Activated T-cell treated with anti-CD3 and anti-CD28 coated beads, Interleukin-2, amount 50 U/mL, for 72 hours (primary cell): ENCODE results near the gene KIF2A. TPM values are rescaled to one million over a fixed set of nuclear protein-coding genes. Genes with fewer than 3 reads are reported as not detected.

ENCODE experiments used
- ATAC-seq, 2 donors: fragments of 150-1000 bp; cut with Tn5 transposase; replicated peaks in 1 of 2; 2 replicates each; pipeline ENCODE4 v1.10.0; 2021; ENCODE audit warnings: moderate library complexity in 2 of 2, mild to moderate bottlenecking in 1 of 2
- DNase-seq, 2 donors: peaks; one replicate each; pipeline ENCODE4 v3.0.0; 2021 to 2022; ENCODE audit warnings: mixed read lengths in 1 of 2
- H3K27ac Mint-ChIP-seq: one replicate; pipeline ENCODE4 v1.8.0; 2022; ENCODE audit warnings: mild to moderate bottlenecking, moderate library complexity, mixed read lengths
- H3K27me3 Mint-ChIP-seq: one replicate; pipeline ENCODE4 v1.8.0; 2022; ENCODE audit warnings: low read depth, mixed read lengths
- H3K36me3 Mint-ChIP-seq, 2 donors: one replicate each; pipeline ENCODE4 v1.8.0; 2022; ENCODE audit warnings: mixed read lengths in 2 of 2, mild to moderate bottlenecking in 1 of 2; ENCODE audit not compliant: insufficient read depth in 2 of 2
- H3K4me1 Mint-ChIP-seq: one replicate; pipeline ENCODE4 v1.8.0; 2022; ENCODE audit warnings: low read depth, mixed read lengths
- H3K4me3 Mint-ChIP-seq, 2 donors: one replicate each; pipeline ENCODE4 v1.8.0; 2022; ENCODE audit warnings: mild to moderate bottlenecking in 2 of 2, mixed read lengths in 2 of 2, moderate library complexity in 2 of 2
- H3K9me3 Mint-ChIP-seq, 2 donors: one replicate each; pipeline ENCODE4 v1.8.0; 2022; ENCODE audit warnings: mixed read lengths in 2 of 2
- total RNA-seq, 2 donors: library from RNA; stranded (reverse); gene quantifications; one replicate each; pipeline ENCODE4 v1.2.3, GENCODE V29; 2022

The KIF2A gene
- total RNA-seq, 2 donors from 2014 or later, result 158 to 193 TPM

DNA sequence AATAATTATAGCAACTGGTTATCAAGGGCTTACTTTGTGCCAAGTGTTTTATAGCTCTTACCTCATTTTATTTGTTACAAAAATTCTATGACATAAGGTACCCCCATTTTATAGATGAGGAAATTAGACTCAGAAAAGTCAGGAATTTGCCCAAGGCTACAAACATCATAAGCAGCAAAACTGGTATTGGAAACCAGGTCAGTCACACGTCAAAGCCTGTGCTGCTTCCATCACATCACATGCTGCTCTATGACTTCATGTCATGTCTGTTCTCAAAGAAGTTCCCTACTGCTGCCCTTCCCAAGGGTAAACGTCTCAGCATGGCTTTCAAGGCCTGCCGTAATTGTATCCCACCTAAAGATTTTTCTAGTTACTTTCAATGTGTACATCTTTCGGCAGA lies 6.9 kb upstream of the KIF2A start:
- H3K36me3 Mint-ChIP-seq, result peaks cover 3 to 4% of the 10 kb centered on the region in 2 donors
- H3K27me3 Mint-ChIP-seq, result no peaks in the 10 kb centered on the region

GRCh38 chr5:62299600-62299999 lies 6.4 kb upstream of the KIF2A start:
- H3K27ac Mint-ChIP-seq, result peak overlapping the region; percentile 87
- H3K27me3 Mint-ChIP-seq, result no peaks in the 10 kb centered on the region
- DNase-seq (no peak), ATAC-seq (peak; percentile 43 to 61)
- peaks cover 49% of the 10 kb centered on the region for H3K4me1 Mint-ChIP-seq
- peak overlapping the region; percentile 48 to 62 for H3K4me3 Mint-ChIP-seq
- no peaks in the 10 kb centered on the region for H3K9me3 Mint-ChIP-seq
- H3K36me3 Mint-ChIP-seq, result peaks cover 1 to 3% of the 10 kb centered on the region in 2 donors

More for the DNA sequence above, 6.9 kb upstream of the KIF2A start:
- Mint-ChIP-seq H3K4me3 (peak overlapping the region; percentile 48 to 59), H3K27ac (peak overlapping the region; percentile 87), H3K4me1 (peaks cover 47% of the 10 kb centered on the region), H3K9me3 (no peaks in the 10 kb centered on the region)
- no peak for DNase-seq
- peak in 1 of 2 donors; percentile 10 for ATAC-seq

GRCh38 chr5:62305358-62305714 lies 670 bp upstream of the KIF2A start:
- Mint-ChIP-seq H3K9me3 (no peaks in the 10 kb centered on the region), H3K36me3 (peaks cover 18 to 27% of the 10 kb centered on the region in 2 donors), H3K27ac (peak overlapping the region; percentile 99), H3K4me1 (peaks cover 62% of the 10 kb centered on the region), H3K27me3 (no peaks in the 10 kb centered on the region), H3K4me3 (peak overlapping the region; percentile 91 to 98)
- peak; percentile 54 to 60 for ATAC-seq
- no peak for DNase-seq

DNA sequence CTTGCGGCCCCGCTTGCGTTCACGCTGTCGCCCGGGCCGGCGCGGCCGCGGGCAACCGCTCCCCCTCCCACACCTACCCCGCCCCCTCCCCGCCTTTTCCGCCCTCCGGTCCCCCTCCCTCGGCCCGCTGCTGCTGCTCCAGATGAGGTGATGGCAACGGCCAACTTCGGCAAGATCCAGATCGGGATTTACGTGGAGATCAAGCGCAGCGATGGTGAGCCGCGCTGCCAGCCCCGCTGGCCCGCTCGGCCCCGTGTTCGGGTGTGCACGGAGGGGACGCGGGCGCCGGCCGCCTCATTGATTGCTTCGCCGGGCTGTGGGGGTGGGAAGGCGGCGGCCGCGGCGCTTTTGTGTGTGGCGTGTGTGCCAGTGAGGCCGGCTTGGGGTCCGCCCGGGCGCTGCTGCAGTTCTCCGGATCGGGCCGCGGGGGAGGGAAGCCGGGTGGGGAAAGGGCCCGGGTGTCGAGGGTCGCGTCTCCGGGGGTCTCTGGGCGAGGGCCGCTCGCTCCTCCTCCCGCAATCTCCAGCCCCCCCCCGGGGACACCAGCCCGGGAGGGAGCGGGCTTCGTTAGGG lies 403 bp downstream of the KIF2A start:
- H3K27me3 Mint-ChIP-seq, result no peaks in the 10 kb centered on the region
- DNase-seq (peak; percentile 70), ATAC-seq (peak; percentile 28 to 41)
- H3K9me3 Mint-ChIP-seq, result no peaks in the 10 kb centered on the region
- H3K36me3 Mint-ChIP-seq, result peaks cover 22 to 33% of the 10 kb centered on the region in 2 donors
- peak overlapping the region; percentile 93 to 98 for H3K4me3 Mint-ChIP-seq
- H3K4me1 Mint-ChIP-seq, result peaks cover 70% of the 10 kb centered on the region
- peak overlapping the region; percentile 88 for H3K27ac Mint-ChIP-seq

- H3K4me3 Mint-ChIP-seq, result peak overlapping the region; percentile 93 to 98
- ATAC-seq, result no peak
- H3K9me3 Mint-ChIP-seq, result no peaks in the 10 kb centered on the region
- peak overlapping the region; percentile 92 for H3K27ac Mint-ChIP-seq
- no peaks in the 10 kb centered on the region for H3K27me3 Mint-ChIP-seq
- peak; percentile 58 to 70 for DNase-seq
- H3K36me3 Mint-ChIP-seq, result peaks cover 22 to 33% of the 10 kb centered on the region in 2 donors
- H3K4me1 Mint-ChIP-seq, result peaks cover 75% of the 10 kb centered on the region
Measured at GRCh38 chr5:62306896-62307689, 1.1 kb downstream of the KIF2A start.

DNA sequence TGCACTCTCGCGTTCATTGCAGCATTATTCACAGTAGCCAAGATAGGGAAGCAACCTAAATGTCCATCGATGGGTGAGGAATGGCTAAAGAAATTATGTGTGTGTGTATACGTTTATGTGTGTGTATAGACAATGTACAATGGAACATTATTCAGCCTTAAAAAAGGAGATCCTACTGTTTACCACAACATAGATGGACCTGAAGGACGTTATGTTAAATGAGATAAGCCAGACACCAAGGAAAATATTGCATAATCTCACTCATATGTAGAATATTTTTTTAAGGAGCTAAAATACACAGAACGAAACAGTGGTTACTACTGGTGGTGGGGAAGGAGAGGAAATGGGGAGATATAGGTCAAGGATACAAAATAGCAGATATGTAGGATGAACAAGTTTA lies 2.4 kb downstream of the KIF2A start:
- H3K27ac Mint-ChIP-seq, result peak overlapping the region; percentile 92
- peak overlapping the region; percentile 93 to 98 for H3K4me3 Mint-ChIP-seq
- H3K4me1 Mint-ChIP-seq, result peaks cover 81% of the 10 kb centered on the region
- no peaks in the 10 kb centered on the region for H3K27me3 Mint-ChIP-seq
- H3K36me3 Mint-ChIP-seq, result peaks cover 22 to 33% of the 10 kb centered on the region in 2 donors
- H3K9me3 Mint-ChIP-seq, result no peaks in the 10 kb centered on the region
- no peak for DNase-seq
- no peak for ATAC-seq

DNA sequence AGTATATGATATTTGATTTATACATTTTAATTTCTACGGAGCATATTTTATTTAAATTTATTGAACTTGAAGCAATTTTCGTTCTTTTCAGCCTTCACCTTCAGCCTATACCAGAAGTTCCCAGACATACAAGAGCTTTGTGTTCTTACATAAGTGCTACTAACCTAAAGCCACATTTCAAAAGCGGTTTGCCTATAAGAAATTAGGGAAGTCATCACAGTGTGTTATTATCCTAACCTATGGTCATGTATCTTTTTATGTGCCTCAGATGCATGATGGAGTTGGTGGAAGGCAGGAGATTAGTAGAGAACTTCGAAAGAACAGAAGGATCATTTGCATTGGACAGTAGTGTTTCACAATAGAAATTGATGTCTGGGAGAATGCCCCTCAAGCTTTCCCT lies 3.1 kb downstream of the KIF2A start:
- Mint-ChIP-seq H3K27ac (peak overlapping the region; percentile 75), H3K36me3 (peaks cover 22 to 33% of the 10 kb centered on the region in 2 donors), H3K4me3 (peak overlapping the region; percentile 47 to 77), H3K27me3 (no peaks in the 10 kb centered on the region), H3K9me3 (no peaks in the 10 kb centered on the region), H3K4me1 (peaks cover 85% of the 10 kb centered on the region)
- no peak for DNase-seq
- ATAC-seq, result no peak

DNA sequence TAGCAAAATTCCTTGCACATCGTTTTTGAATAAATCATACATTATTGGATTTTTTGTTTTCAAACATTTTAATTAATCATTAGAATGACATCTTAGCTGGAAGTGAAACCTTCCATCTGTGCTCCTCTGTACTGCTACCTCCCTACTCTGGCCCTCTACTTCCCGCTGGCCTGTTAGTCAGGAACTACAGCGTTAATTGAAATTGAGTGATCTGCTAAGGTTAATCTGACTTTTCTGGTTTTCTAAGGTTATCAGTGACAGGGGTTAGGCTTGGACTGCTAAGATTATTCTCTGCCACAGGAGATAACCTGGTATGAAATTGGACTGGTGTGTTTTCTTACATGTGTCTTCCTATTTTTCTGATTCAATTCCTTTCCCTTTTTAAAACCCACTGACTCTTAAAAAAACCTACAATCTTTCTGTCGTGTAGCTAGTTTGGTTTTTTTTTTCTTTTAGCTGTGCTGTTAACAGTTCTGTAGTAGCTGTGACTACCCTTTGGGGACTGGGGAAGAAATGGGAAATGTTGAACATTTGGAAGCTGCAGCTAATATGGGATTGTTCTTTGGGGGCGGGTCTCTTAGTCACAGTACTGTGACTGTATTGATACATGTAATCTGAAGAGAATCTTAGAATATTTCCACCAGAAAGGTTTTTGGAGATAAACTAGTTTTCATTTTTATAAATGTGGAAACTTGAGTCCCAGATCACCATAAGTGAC lies 4.6 kb downstream of the KIF2A start:
- Mint-ChIP-seq H3K27me3 (no peaks in the 10 kb centered on the region), H3K27ac (peak overlapping the region; percentile 98), H3K9me3 (no peaks in the 10 kb centered on the region), H3K36me3 (peaks cover 23 to 36% of the 10 kb centered on the region in 2 donors), H3K4me3 (peak overlapping the region; percentile 49 to 86), H3K4me1 (peaks cover 87% of the 10 kb centered on the region)
- DNase-seq, result no peak
- no peak for ATAC-seq

GRCh38 chr5:62312036-62312435 lies 6.0 kb downstream of the KIF2A start:
- H3K9me3 Mint-ChIP-seq, result no peaks in the 10 kb centered on the region
- no peaks in the 10 kb centered on the region for H3K27me3 Mint-ChIP-seq
- peaks cover 97% of the 10 kb centered on the region for H3K4me1 Mint-ChIP-seq
- peak overlapping the region; percentile 98 for H3K27ac Mint-ChIP-seq
- ATAC-seq (peak; percentile 36 to 50), DNase-seq (no peak)
- peak overlapping the region; percentile 49 to 86 for H3K4me3 Mint-ChIP-seq
- H3K36me3 Mint-ChIP-seq, result peaks cover 23 to 39% of the 10 kb centered on the region in 2 donors

DNA sequence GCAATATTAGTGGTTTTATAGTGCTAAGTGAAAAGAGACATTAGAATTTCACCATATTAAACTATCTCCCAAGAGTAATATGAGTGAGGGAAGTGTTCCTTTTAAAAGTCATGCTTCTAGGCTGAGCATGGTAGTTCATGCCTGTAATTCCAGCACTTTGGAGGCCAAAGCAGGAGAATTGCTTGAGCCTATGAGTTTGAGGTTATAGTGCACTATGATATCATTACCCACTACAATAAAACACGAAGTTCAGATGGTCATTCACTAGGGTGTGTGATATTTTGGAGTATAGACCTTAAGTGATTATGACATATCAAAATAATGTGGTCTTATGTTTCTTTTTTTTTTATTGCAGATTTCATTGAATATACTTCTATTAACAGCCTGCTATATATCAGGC lies 6.7 kb downstream of the KIF2A start:
- DNase-seq (no peak), ATAC-seq (no peak)
- Mint-ChIP-seq H3K9me3 (no peaks in the 10 kb centered on the region), H3K27me3 (no peaks in the 10 kb centered on the region), H3K27ac (peak overlapping the region; percentile 98), H3K4me1 (peaks cover 97% of the 10 kb centered on the region), H3K4me3 (peak overlapping the region in 1 of 2 donors; percentile 86), H3K36me3 (peaks cover 21 to 36% of the 10 kb centered on the region in 2 donors)

DNA sequence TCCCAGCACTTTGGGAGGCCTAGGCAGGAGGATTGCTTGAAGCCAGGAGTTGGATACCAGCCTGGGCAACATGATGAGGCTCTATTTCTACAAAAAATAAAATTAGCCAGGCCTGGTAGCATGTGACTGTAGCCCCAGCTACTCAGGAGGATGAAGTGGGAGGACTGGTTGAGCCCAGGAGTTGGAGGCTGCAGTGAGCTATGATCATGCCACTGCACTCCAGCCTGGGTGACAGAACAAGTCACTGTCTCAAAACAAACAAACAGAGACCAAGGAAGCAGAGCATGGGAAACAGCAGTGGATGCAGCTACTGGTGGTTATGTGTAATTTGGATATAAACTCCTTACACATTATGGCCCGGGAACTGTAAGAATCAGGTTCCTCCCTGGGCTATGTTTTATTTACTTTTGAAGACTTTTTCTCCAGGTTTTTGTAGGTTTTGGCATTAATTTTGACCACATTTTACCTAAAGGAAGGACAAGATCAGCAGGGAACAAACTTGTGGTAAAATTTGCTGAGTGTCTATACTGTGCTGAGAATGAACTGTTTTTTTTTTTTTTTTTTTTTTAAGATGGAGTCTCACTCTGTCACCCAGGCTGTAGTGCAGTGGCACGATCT lies 8.3 kb downstream of the KIF2A start:
- Mint-ChIP-seq H3K4me3 (peak overlapping the region in 1 of 2 donors; percentile 38), H3K27me3 (no peaks in the 10 kb centered on the region), H3K27ac (peak overlapping the region; percentile 76), H3K9me3 (no peaks in the 10 kb centered on the region), H3K4me1 (peaks cover 97% of the 10 kb centered on the region), H3K36me3 (peaks cover 14 to 23% of the 10 kb centered on the region in 2 donors)
- no peak for DNase-seq
- ATAC-seq, result no peak

- peak overlapping the region; percentile 32 to 61 for H3K4me3 Mint-ChIP-seq
- H3K36me3 Mint-ChIP-seq, result peaks cover 5 to 16% of the 10 kb centered on the region in 2 donors
- no peaks in the 10 kb centered on the region for H3K9me3 Mint-ChIP-seq
Measured at GRCh38 chr5:62315376-62316175, 9.6 kb downstream of the KIF2A start.

More at GRCh38 chr5:62315376-62316175, 9.6 kb downstream of the KIF2A start:
- peaks cover 97% of the 10 kb centered on the region for H3K4me1 Mint-ChIP-seq
- ATAC-seq (no peak), DNase-seq (no peak)
- H3K27ac Mint-ChIP-seq, result peak overlapping the region; percentile 84
- no peaks in the 10 kb centered on the region for H3K27me3 Mint-ChIP-seq
